Esophagus muscularis mucosa (tissue), 4 donors: Measurements from ENCODE around the gene HECTD2.

Experiments used
- EP300 ChIP-seq: sonication (generic); formaldehyde crosslinking; IDR thresholded peaks from one replicate; pipeline ENCODE4 v1.6.1; 2017; ENCODE audit warnings: antibody characterized with exemption
- POLR2AphosphoS5 ChIP-seq, 2 donors: sonication (generic); formaldehyde crosslinking; IDR thresholded peaks; one replicate each; pipeline ENCODE4 v1.6.1; 2017; ENCODE audit warnings: antibody characterized with exemption in 2 of 2
- TF ChIP-seq, protein P1 (sequence below), 3 experiments: fragments of 200-600 bp in 2 of 3; fragments of 450-650 bp in 1 of 3; sonication (generic) in 2 of 3; IDR thresholded peaks; one replicate each; pipeline ENCODE4 v1.5.1; 2017 to 2019; ENCODE audit warnings: antibody characterized with exemption in 3 of 3, mild to moderate bottlenecking in 2 of 3, moderate library complexity in 1 of 3

DNA sequence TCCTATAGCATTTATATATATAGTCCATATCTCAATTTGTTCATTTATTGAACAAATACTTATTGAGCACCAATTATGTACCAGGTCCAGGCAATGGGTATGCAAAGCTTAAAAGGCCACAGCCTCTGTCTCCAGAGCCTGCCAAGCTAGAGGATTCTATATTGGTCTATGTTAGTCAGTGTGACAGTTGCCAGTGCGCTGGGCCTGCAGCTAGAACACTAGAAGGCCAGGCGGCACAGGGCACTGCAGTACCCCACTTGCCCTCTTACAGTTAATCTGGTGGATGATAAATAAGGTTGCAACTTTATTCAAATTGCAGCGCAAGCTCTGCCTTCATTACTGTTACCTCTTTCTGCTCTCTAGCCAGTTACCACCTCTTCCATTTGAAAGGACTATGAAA is 153.9 kb downstream of the HECTD2 start:
- TF ChIP-seq, protein P1, sequence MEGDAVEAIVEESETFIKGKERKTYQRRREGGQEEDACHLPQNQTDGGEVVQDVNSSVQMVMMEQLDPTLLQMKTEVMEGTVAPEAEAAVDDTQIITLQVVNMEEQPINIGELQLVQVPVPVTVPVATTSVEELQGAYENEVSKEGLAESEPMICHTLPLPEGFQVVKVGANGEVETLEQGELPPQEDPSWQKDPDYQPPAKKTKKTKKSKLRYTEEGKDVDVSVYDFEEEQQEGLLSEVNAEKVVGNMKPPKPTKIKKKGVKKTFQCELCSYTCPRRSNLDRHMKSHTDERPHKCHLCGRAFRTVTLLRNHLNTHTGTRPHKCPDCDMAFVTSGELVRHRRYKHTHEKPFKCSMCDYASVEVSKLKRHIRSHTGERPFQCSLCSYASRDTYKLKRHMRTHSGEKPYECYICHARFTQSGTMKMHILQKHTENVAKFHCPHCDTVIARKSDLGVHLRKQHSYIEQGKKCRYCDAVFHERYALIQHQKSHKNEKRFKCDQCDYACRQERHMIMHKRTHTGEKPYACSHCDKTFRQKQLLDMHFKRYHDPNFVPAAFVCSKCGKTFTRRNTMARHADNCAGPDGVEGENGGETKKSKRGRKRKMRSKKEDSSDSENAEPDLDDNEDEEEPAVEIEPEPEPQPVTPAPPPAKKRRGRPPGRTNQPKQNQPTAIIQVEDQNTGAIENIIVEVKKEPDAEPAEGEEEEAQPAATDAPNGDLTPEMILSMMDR (IDR thresholded peaks at IDR 0.05): no peak
- TF ChIP-seq POLR2AphosphoS5 (IDR thresholded peaks at IDR 0.05): no peak
- TF ChIP-seq EP300: no peak
